WERI-Rb-1 (cell line): ENCODE data around the gene PRKCA.

Source experiments
- DNase-seq: peaks from one replicate; pipeline ENCODE4 v3.0.0-alpha.2; 2020
- H3K27ac ChIP-seq: fragments of 250-450 bp; sonication (Bioruptor Pico); 2 replicates; pipeline ENCODE4 v1.5.1; 2020; ENCODE audit warnings: mild to moderate bottlenecking, moderate library complexity
- H3K27me3 ChIP-seq: fragments of 250-450 bp; sonication (Bioruptor Pico); 2 replicates; pipeline ENCODE4 v1.5.1; 2021; ENCODE audit warnings: mild to moderate bottlenecking, low read depth, moderate library complexity; ENCODE audit not compliant: insufficient read depth, severe bottlenecking
- H3K36me3 ChIP-seq: fragments of 250-450 bp; sonication (Bioruptor Pico); 2 replicates; pipeline ENCODE4 v1.5.1; 2020; ENCODE audit warnings: mild to moderate bottlenecking, moderate library complexity
- H3K4me3 ChIP-seq: 2 replicates; pipeline ENCODE4 v1.5.1; 2011; ENCODE audit warnings: low read depth, mild to moderate bottlenecking, control low read depth, low read length
- H3K9me3 ChIP-seq: fragments of 250-450 bp; sonication (Bioruptor Pico); 2 replicates; pipeline ENCODE4 v1.5.1; 2021; ENCODE audit warnings: mild to moderate bottlenecking, moderate library complexity; ENCODE audit not compliant: severe bottlenecking
- TF ChIP-seq, protein P1 (sequence below): IDR thresholded peaks from 2 replicates; pipeline ENCODE4 v1.5.1; 2011; ENCODE audit warnings: low read depth, mild to moderate bottlenecking, control low read depth, inconsistent platforms, low read length

PRKCA gene

DNA sequence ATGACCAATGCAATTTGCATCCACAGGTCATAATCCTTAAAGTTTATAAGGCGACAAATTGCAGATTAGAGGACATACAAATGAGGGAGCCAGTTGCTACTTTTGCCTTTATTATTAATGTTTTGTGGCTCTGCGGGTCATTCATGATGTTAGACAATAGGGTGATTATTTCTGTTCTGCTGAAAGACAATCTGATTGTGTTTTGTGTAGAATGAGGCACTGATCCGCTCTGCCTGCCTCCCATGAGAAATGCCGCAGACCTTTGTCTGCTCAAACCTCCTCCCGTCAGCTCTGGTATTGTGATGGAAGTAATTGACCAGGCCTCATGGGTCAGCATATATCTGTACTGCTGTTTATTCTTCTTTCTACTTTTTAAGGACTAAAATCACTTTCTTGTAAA lies 224.9 kb downstream of the PRKCA start:
- Histone ChIP-seq H3K36me3 (no peaks in the 10 kb centered on the region), H3K4me3 (no peak overlapping the region), H3K27me3 (no peaks in the 10 kb centered on the region), H3K27ac (no peak overlapping the region), H3K9me3 (no peaks in the 10 kb centered on the region)
- TF ChIP-seq, protein P1, sequence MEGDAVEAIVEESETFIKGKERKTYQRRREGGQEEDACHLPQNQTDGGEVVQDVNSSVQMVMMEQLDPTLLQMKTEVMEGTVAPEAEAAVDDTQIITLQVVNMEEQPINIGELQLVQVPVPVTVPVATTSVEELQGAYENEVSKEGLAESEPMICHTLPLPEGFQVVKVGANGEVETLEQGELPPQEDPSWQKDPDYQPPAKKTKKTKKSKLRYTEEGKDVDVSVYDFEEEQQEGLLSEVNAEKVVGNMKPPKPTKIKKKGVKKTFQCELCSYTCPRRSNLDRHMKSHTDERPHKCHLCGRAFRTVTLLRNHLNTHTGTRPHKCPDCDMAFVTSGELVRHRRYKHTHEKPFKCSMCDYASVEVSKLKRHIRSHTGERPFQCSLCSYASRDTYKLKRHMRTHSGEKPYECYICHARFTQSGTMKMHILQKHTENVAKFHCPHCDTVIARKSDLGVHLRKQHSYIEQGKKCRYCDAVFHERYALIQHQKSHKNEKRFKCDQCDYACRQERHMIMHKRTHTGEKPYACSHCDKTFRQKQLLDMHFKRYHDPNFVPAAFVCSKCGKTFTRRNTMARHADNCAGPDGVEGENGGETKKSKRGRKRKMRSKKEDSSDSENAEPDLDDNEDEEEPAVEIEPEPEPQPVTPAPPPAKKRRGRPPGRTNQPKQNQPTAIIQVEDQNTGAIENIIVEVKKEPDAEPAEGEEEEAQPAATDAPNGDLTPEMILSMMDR = no peak
- no peak for DNase-seq

DNA sequence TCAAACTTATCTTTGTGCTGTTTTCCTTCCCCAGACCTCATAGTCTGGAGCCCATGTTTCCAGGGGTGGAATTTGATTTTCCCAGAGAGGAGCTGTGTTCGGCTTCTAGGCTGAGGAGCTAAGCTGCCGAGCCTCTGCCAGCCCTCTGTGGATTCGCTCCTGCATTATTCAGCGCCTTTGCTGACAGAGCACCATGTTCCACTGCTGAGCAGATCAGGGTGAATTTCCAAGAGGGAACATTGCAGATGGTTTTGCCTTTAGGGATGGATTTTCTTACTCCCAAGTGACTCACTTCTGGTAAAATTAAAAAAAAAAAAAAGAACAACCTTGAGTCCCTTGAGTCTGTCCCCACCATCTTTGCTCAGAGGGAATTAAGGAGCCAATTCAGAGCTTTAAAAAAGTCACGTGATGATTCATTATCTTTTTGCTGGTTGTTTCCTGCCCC lies 229.5 kb downstream of the PRKCA start:
- no peak overlapping the region for H3K4me3 ChIP-seq
- TF ChIP-seq, protein P1 = no peak
- H3K36me3 ChIP-seq = no peaks in the 10 kb centered on the region
- no peak overlapping the region for H3K27ac ChIP-seq
- no peaks in the 10 kb centered on the region for H3K9me3 ChIP-seq
- no peak for DNase-seq
- H3K27me3 ChIP-seq = no peaks in the 10 kb centered on the region

DNA sequence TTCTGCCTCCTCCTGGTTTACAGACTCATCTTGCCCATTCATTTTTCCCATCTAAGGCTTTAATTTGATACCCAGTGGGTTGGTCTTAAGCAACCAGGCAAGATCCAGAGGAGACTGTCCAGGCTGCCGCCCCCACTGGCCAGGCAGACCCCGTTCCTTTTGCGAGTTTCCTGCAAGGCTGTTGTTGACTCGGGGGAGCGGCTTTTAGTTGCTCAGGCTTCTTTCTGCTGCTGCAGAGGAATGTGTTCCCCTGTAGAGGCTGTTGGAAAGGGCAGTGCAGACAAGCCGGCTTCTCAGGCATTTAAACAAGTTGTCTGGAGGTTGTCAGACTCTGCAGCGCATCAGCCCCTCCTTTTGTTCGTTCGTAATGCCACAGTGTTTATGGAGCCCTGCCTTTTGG lies 231.2 kb downstream of the PRKCA start:
- no peaks in the 10 kb centered on the region for H3K36me3 ChIP-seq
- DNase-seq = no peak
- H3K4me3 ChIP-seq = no peak overlapping the region
- no peaks in the 10 kb centered on the region for H3K9me3 ChIP-seq
- H3K27me3 ChIP-seq = no peaks in the 10 kb centered on the region
- H3K27ac ChIP-seq = no peak overlapping the region
- TF ChIP-seq, protein P1 = no peak

DNA sequence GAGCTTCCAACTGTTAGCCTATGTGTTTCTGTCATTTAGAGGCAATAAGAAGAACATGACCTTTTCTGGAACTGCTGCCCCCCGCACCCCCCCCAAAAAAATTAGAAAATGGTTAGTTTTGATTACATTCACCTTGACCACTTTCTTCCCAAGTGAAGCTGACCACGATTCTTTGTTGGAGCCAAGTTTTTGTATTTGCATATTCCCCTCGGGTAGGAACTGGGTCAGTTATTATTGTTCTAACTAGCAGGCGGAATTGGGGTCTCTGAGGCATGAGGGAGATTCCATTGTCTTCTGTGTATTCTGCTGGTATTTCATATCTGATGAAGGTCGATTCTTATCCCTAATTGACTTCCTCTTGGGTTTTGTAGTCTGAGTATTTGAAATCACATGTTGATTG lies 231.6 kb downstream of the PRKCA start:
- Histone ChIP-seq H3K27ac (no peak overlapping the region), H3K27me3 (no peaks in the 10 kb centered on the region), H3K9me3 (no peaks in the 10 kb centered on the region), H3K36me3 (no peaks in the 10 kb centered on the region), H3K4me3 (no peak overlapping the region)
- DNase-seq = no peak
- TF ChIP-seq, protein P1 = no peak

DNA sequence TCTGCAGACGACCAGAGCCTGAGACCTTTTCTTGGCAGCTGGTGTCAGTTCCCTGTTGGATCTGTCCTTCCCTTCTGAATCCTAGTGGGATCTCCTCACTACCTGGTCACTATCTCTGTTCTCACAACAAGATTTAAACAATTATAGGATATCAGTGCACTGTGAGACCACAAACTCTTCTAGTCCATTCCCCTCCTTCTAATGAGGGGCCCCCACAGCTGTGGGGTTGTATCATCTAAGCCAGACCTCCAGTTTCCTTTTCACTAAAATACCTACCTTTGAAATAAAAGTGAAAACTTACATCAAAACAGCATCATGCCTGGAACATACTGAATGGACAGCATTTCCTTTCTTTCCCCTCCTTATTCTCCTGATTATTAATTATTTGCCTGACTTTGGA lies 233.2 kb downstream of the PRKCA start:
- no peak overlapping the region for H3K4me3 ChIP-seq
- no peaks in the 10 kb centered on the region for H3K9me3 ChIP-seq
- no peaks in the 10 kb centered on the region for H3K36me3 ChIP-seq
- no peak for DNase-seq
- H3K27me3 ChIP-seq = no peaks in the 10 kb centered on the region
- 0 out of 2 replicates have a peak overlapping the region, but pooled peaks have one; percentile 20 for H3K27ac ChIP-seq
- TF ChIP-seq, protein P1 = no peak

DNA sequence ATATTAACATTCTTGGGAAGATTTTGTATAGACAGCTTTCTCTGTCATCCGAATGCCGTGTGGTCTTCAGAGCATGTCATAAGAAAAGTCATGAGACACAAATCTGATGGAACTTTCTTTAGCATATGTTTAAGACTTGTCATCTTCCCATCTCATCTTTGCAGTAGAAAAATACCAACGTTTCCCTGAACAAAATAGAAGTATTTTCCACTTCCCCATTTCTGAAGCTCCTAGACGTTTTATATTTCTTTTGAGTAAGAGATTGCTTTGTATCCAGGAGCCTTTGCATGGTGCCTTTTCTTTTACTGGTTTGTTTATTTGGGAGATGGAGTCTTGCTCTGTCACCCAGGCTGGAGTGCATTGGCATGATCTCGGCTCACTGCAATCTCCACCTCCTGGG lies 235.1 kb downstream of the PRKCA start:
- TF ChIP-seq, protein P1 = no peak
- no peak overlapping the region for H3K4me3 ChIP-seq
- no peaks in the 10 kb centered on the region for H3K9me3 ChIP-seq
- DNase-seq = no peak
- H3K27me3 ChIP-seq = no peaks in the 10 kb centered on the region
- H3K36me3 ChIP-seq = no peaks in the 10 kb centered on the region
- H3K27ac ChIP-seq = no peak overlapping the region
